HG02571 (cell line): ENCODE results near the gene WAPL.

Experiments used
- ATAC-seq: cut with Tn5 transposase; IDR thresholded peaks from one replicate; pipeline ENCODE4 v1.9.1; 2021; ENCODE audit warnings: mild to moderate bottlenecking, moderate library complexity; ENCODE audit not compliant: unreplicated experiment

WAPL gene

GRCh38 chr10:86480571-86480970, 41.0 kb downstream of the WAPL start:
- no peak for ATAC-seq

GRCh38 chr10:86472061-86472460, 49.5 kb downstream of the WAPL start:
- ATAC-seq, result no peak

- ATAC-seq, result no peak
These were observed 59.4 kb downstream of the WAPL start for GRCh38 chr10:86461963-86462804.

- no peak for ATAC-seq
These were observed 70.0 kb downstream of the WAPL start for GRCh38 chr10:86451604-86451960.

GRCh38 chr10:86450806-86451603, 70.6 kb downstream of the WAPL start:
- no peak for ATAC-seq

GRCh38 chr10:86449926-86450558, 71.5 kb downstream of the WAPL start:
- ATAC-seq, result no peak

GRCh38 chr10:86447432-86447831, 74.2 kb downstream of the WAPL start:
- no peak for ATAC-seq

- no peak for ATAC-seq
These were observed 74.6 kb downstream of the WAPL start for GRCh38 chr10:86446987-86447386.

GRCh38 chr10:86446440-86446839, 75.2 kb downstream of the WAPL start:
- ATAC-seq, result no peak

- ATAC-seq, result no peak
These were observed 77.7 kb downstream of the WAPL start for GRCh38 chr10:86443936-86444335.

GRCh38 chr10:86443069-86443468, 78.5 kb downstream of the WAPL start:
- ATAC-seq, result no peak

GRCh38 chr10:86440874-86441843, 80.4 kb downstream of the WAPL start:
- no peak for ATAC-seq

GRCh38 chr10:86439544-86439943, 82.0 kb downstream of the WAPL start:
- no peak for ATAC-seq

- no peak for ATAC-seq
These were observed 83.4 kb downstream of the WAPL start for GRCh38 chr10:86438091-86438749.

GRCh38 chr10:86437447-86437846, 84.1 kb downstream of the WAPL start:
- no peak for ATAC-seq

GRCh38 chr10:86436963-86437362, 84.6 kb downstream of the WAPL start:
- ATAC-seq, result no peak

- ATAC-seq, result no peak
These were observed 86.9 kb downstream of the WAPL start for GRCh38 chr10:86434656-86435055.

- no peak for ATAC-seq
These were observed 97.9 kb downstream of the WAPL start for GRCh38 chr10:86423739-86424138.

GRCh38 chr10:86419101-86419500, 102.5 kb downstream of the WAPL start:
- ATAC-seq, result no peak

- ATAC-seq, result no peak
These were observed 106.0 kb downstream of the WAPL start for GRCh38 chr10:86415583-86415982.
